Stimulated activated CD4-positive, alpha-beta T cell treated with anti-CD3 and anti-CD28 coated beads, Interleukin-1b, Interleukin-23, amount 100 ng/mL, for 1 hour (primary cell): ENCODE results near the gene RAB30.
"Not testable (repeated sequence)": the region's sequence is repeated elsewhere in the genome, so short reads cannot be mapped to it uniquely, and the experiment has no call there.

Source experiments
- DNase-seq, 2 donors: peaks; one replicate each; pipeline ENCODE4 v3.0.0-alpha.2; 2020; ENCODE audit warnings: low read depth in 2 of 2

RAB30 gene

GRCh38 chr11:82981852-82982251, 89.8 kb downstream of the RAB30 start:
- DNase-seq, result no peak

- DNase-seq, result no peak
Measured at GRCh38 chr11:82980947-82981346, 90.8 kb downstream of the RAB30 start.

GRCh38 chr11:82980292-82980691, 91.4 kb downstream of the RAB30 start:
- no peak for DNase-seq

- DNase-seq, result no peak
Measured at GRCh38 chr11:82979824-82980223, 91.9 kb downstream of the RAB30 start.

- no peak for DNase-seq
Measured at GRCh38 chr11:82978422-82979099, 93.1 kb downstream of the RAB30 start.

- DNase-seq, result no peak
Measured at GRCh38 chr11:82976786-82977185, 94.9 kb downstream of the RAB30 start.

- DNase-seq, result no peak
Measured at GRCh38 chr11:82975882-82976281, 95.8 kb downstream of the RAB30 start.

- no peak for DNase-seq
Measured at GRCh38 chr11:82974851-82975250, 96.8 kb downstream of the RAB30 start.

- DNase-seq, result no peak
Measured at GRCh38 chr11:82974135-82974534, 97.6 kb downstream of the RAB30 start.

GRCh38 chr11:82972103-82972502, 99.6 kb downstream of the RAB30 start:
- DNase-seq, result no peak

GRCh38 chr11:82971519-82971946, 100.2 kb downstream of the RAB30 start:
- DNase-seq, result not testable (repeated sequence)

- DNase-seq, result not testable (repeated sequence)
Measured at GRCh38 chr11:82970507-82971083, 101.1 kb downstream of the RAB30 start.

- no peak for DNase-seq
Measured at GRCh38 chr11:82969811-82970210, 101.9 kb downstream of the RAB30 start.

- no peak for DNase-seq
Measured at GRCh38 chr11:82967381-82967780, 104.3 kb downstream of the RAB30 start.

GRCh38 chr11:82962021-82962420, 109.7 kb downstream of the RAB30 start:
- not testable (repeated sequence) for DNase-seq

- DNase-seq, result no peak
Measured at GRCh38 chr11:82960779-82961143, 110.9 kb downstream of the RAB30 start.

- DNase-seq, result peak in 1 of 2 donors; percentile 11
Measured at GRCh38 chr11:82959987-82960778, 111.5 kb downstream of the RAB30 start.

- peak in 1 of 2 donors; percentile 47 for DNase-seq
Measured at GRCh38 chr11:82955736-82956453, 115.8 kb downstream of the RAB30 start.

GRCh38 chr11:82950502-82950901, 121.2 kb downstream of the RAB30 start:
- not testable (repeated sequence) for DNase-seq

- no peak for DNase-seq
Measured at GRCh38 chr11:82949352-82949751, 122.3 kb downstream of the RAB30 start.

- DNase-seq, result no peak
Measured at GRCh38 chr11:82945682-82946081, 126.0 kb downstream of the RAB30 start.

GRCh38 chr11:82945041-82945440, 126.7 kb downstream of the RAB30 start:
- DNase-seq, result not testable (repeated sequence)
